Thoracic aorta (tissue), 2 donors: ENCODE measurements around the gene NNT. TPM values are rescaled to one million over a fixed set of nuclear protein-coding genes. Genes with fewer than 3 reads are reported as not detected.

ENCODE experiments used
- ATAC-seq: fragments of 150-250 bp; one replicate; pipeline ENCODE4 v1.8.0; 2017; ENCODE audit warnings: low read depth; ENCODE audit not compliant: insufficient number of reproducible peaks, low FRiP score
- DNase-seq: peaks from one replicate; pipeline ENCODE4 v3.0.0-alpha.2; 2020; ENCODE audit warnings: low spot score
- H3K27ac ChIP-seq, 2 donors: fragments of 200-600 bp; sonication (generic); 1 replicate in 1 of 2; 2 replicates in 1 of 2; pipeline ENCODE4 v1.5.1; 2016; ENCODE audit warnings: mild to moderate bottlenecking in 2 of 2, moderate library complexity in 2 of 2
- H3K27me3 ChIP-seq: fragments of 200-600 bp; sonication (generic); replicated peaks from 2 replicates; pipeline ENCODE4 v1.6.0; 2016; ENCODE audit warnings: mild to moderate bottlenecking; ENCODE audit not compliant: insufficient read depth
- H3K36me3 ChIP-seq: fragments of 200-600 bp; sonication (generic); one replicate; pipeline ENCODE4 v1.5.1; 2016
- H3K4me1 ChIP-seq, 2 donors: fragments of 200-600 bp; sonication (generic); 1 replicate in 1 of 2; 2 replicates in 1 of 2; pipeline versions ENCODE4 v1.5.1 to v1.6.0; 2016; ENCODE audit warnings: low read depth in 2 of 2, mild to moderate bottlenecking in 1 of 2; ENCODE audit not compliant: control insufficient read depth in 1 of 2
- H3K4me3 ChIP-seq: fragments of 200-600 bp; sonication (generic); 2 replicates; pipeline ENCODE4 v1.5.1; 2016; ENCODE audit warnings: mild to moderate bottlenecking
- H3K9me3 ChIP-seq: fragments of 200-600 bp; sonication (generic); 2 replicates; pipeline ENCODE4 v1.5.1; 2016
- CTCF ChIP-seq: fragments of 200-600 bp; sonication (generic); IDR thresholded peaks from one replicate; pipeline ENCODE4 v1.5.1; 2019; ENCODE audit warnings: antibody characterized with exemption
- total RNA-seq, 2 donors: library from RNA; depleted of rRNA; stranded (reverse); fragments of >200 nt; gene quantifications; one replicate each; pipeline versions ENCODE4 v1.1.0 to v1.2.3, GENCODE V29; 2016

NNT gene
- total RNA-seq, 2 donors from 2014 or later, result 27.9 to 28.9 TPM

GRCh38 chr5:43683884-43684471 is 81.0 kb downstream of the NNT start:
- ATAC-seq, result peak; percentile 51
- H3K27me3 ChIP-seq, result no peaks in the 10 kb centered on the region

GRCh38 chr5:43685252-43685950 is 82.4 kb downstream of the NNT start:
- Histone ChIP-seq H3K9me3 (no peaks in the 10 kb centered on the region), H3K4me1 (peaks cover 20 to 52% of the 10 kb centered on the region in 2 donors), H3K27me3 (no peaks in the 10 kb centered on the region), H3K4me3 (no peak overlapping the region), H3K36me3 (no peaks in the 10 kb centered on the region), H3K27ac (peak overlapping the region; percentile 87 to 92)
- no peak for DNase-seq
- TF ChIP-seq CTCF, result no peak
- no peak for ATAC-seq

More at GRCh38 chr5:43683884-43684471, 81.0 kb downstream of the NNT start:
- Histone ChIP-seq H3K36me3 (no peaks in the 10 kb centered on the region), H3K4me3 (peak overlapping the region; percentile 4), H3K4me1 (peaks cover 20 to 58% of the 10 kb centered on the region in 2 donors), H3K9me3 (no peaks in the 10 kb centered on the region), H3K27ac (peak overlapping the region; percentile 87 to 92)
- no peak for DNase-seq
- no peak for TF ChIP-seq CTCF

GRCh38 chr5:43687275-43687674 is 84.3 kb downstream of the NNT start:
- Histone ChIP-seq H3K4me1 (peaks cover 20 to 41% of the 10 kb centered on the region in 2 donors), H3K27me3 (no peaks in the 10 kb centered on the region), H3K9me3 (no peaks in the 10 kb centered on the region), H3K27ac (no peak overlapping the region), H3K36me3 (no peaks in the 10 kb centered on the region), H3K4me3 (no peak overlapping the region)
- no peak for DNase-seq
- no peak for ATAC-seq
- no peak for TF ChIP-seq CTCF

- Histone ChIP-seq H3K27ac (no peak overlapping the region), H3K4me3 (no peak overlapping the region)
- no peak for TF ChIP-seq CTCF
Measured at GRCh38 chr5:43691275-43691674, 88.3 kb downstream of the NNT start.

GRCh38 chr5:43691893-43692292 is 88.9 kb downstream of the NNT start:
- Histone ChIP-seq H3K36me3 (no peaks in the 10 kb centered on the region), H3K4me3 (no peak overlapping the region), H3K4me1 (peaks cover 5 to 7% of the 10 kb centered on the region in 2 donors), H3K27ac (no peak overlapping the region), H3K9me3 (no peaks in the 10 kb centered on the region), H3K27me3 (no peaks in the 10 kb centered on the region)
- ATAC-seq (no peak), DNase-seq (no peak)
- no peak for TF ChIP-seq CTCF

More at GRCh38 chr5:43691275-43691674, 88.3 kb downstream of the NNT start:
- Histone ChIP-seq H3K36me3 (no peaks in the 10 kb centered on the region), H3K9me3 (no peaks in the 10 kb centered on the region), H3K27me3 (no peaks in the 10 kb centered on the region), H3K4me1 (peaks cover 5 to 8% of the 10 kb centered on the region in 2 donors)
- DNase-seq (no peak), ATAC-seq (no peak)
